ENCODE data around the gene SV2B. TPM values are rescaled to one million over a fixed set of nuclear protein-coding genes. Genes with fewer than 3 reads are reported as not detected.

SV2B gene
- polyA plus RNA-seq, 4 donors: 0.25 to 2.0 TPM; not detected in 2

- no peaks in the 10 kb centered on the region for H3K4me1 ChIP-seq (ENCODE audit: control insufficient read depth in 3 of 3, insufficient read depth in 2 of 3, low read depth in 1 of 3, low read length in 2 of 3)
- H3K27me3 ChIP-seq (ENCODE audit: control insufficient read depth in 3 of 3, insufficient read depth in 3 of 3, low read length in 3 of 3): peaks cover 0 to 2% (median 0%) of the 10 kb centered on the region in 3 donors
- FAIRE-seq: no peak
- H3K9me3 ChIP-seq (ENCODE audit: control insufficient read depth in 2 of 2, insufficient read depth in 1 of 2, low read depth in 1 of 2, low read length in 1 of 2): no peaks in the 10 kb centered on the region
- no peaks in the 10 kb centered on the region for H3K36me3 ChIP-seq (ENCODE audit: control insufficient read depth in 3 of 3, insufficient read depth in 2 of 3, low read depth in 1 of 3, low read length in 3 of 3)
- no peak for DNase-seq
- WGBS, 3 donors: 75 to 76% (median 75%) methylated on average over 9 of the region's 9 CpGs
- H3K4me3 ChIP-seq (ENCODE audit: low read depth in 1 of 3, low read length in 3 of 3): no peak overlapping the region
- H3K27ac ChIP-seq (ENCODE audit: low read depth in 1 of 3, low read length in 2 of 3): no peak overlapping the region
Observed at GRCh38 chr15:91136386-91136923, 36.4 kb downstream of the SV2B start.

GRCh38 chr15:91140601-91141000 lies 40.5 kb downstream of the SV2B start:
- no peaks in the 10 kb centered on the region for H3K36me3 ChIP-seq (ENCODE audit: control insufficient read depth in 3 of 3, insufficient read depth in 2 of 3, low read depth in 1 of 3, low read length in 3 of 3)
- no peaks in the 10 kb centered on the region for H3K9me3 ChIP-seq (ENCODE audit: control insufficient read depth in 2 of 2, insufficient read depth in 1 of 2, low read depth in 1 of 2, low read length in 1 of 2)
- FAIRE-seq (no peak), DNase-seq (no peak)
- WGBS, 3 donors: 24 to 38% (median 35%) methylated on average over 1 of the region's 1 CpG
- no peaks in the 10 kb centered on the region for H3K4me1 ChIP-seq (ENCODE audit: control insufficient read depth in 3 of 3, insufficient read depth in 2 of 3, low read depth in 1 of 3, low read length in 2 of 3)
- H3K4me3 ChIP-seq (ENCODE audit: low read depth in 1 of 3, low read length in 3 of 3): no peak overlapping the region
- no peak overlapping the region for H3K27ac ChIP-seq (ENCODE audit: low read depth in 1 of 3, low read length in 2 of 3)
- H3K27me3 ChIP-seq (ENCODE audit: control insufficient read depth in 3 of 3, insufficient read depth in 3 of 3, low read length in 3 of 3): peaks cover 0 to 2% (median 0%) of the 10 kb centered on the region in 3 donors

- FAIRE-seq: no peak
- no peak for DNase-seq
- Histone ChIP-seq H3K36me3 (ENCODE audit: control insufficient read depth in 3 of 3, insufficient read depth in 2 of 3, low read depth in 1 of 3, low read length in 3 of 3) (no peaks in the 10 kb centered on the region), H3K27me3 (ENCODE audit: control insufficient read depth in 3 of 3, insufficient read depth in 3 of 3, low read length in 3 of 3) (peaks cover 0 to 2% (median 0%) of the 10 kb centered on the region in 3 donors), H3K27ac (ENCODE audit: low read depth in 1 of 3, low read length in 2 of 3) (no peak overlapping the region), H3K4me1 (ENCODE audit: control insufficient read depth in 3 of 3, insufficient read depth in 2 of 3, low read depth in 1 of 3, low read length in 2 of 3) (no peaks in the 10 kb centered on the region), H3K4me3 (ENCODE audit: low read depth in 1 of 3, low read length in 3 of 3) (no peak overlapping the region), H3K9me3 (ENCODE audit: control insufficient read depth in 2 of 2, insufficient read depth in 1 of 2, low read depth in 1 of 2, low read length in 1 of 2) (no peaks in the 10 kb centered on the region)
- WGBS, 3 donors: 65 to 89% (median 81%) methylated on average over 4 of the region's 4 CpGs
Observed at GRCh38 chr15:91141097-91141496, 41.0 kb downstream of the SV2B start.

GRCh38 chr15:91142106-91142744 lies 42.2 kb downstream of the SV2B start:
- Histone ChIP-seq H3K9me3 (ENCODE audit: control insufficient read depth in 2 of 2, insufficient read depth in 1 of 2, low read depth in 1 of 2, low read length in 1 of 2) (no peaks in the 10 kb centered on the region), H3K36me3 (ENCODE audit: control insufficient read depth in 3 of 3, insufficient read depth in 2 of 3, low read depth in 1 of 3, low read length in 3 of 3) (no peaks in the 10 kb centered on the region), H3K4me3 (ENCODE audit: low read depth in 1 of 3, low read length in 3 of 3) (no peak overlapping the region), H3K27ac (ENCODE audit: low read depth in 1 of 3, low read length in 2 of 3) (no peak overlapping the region), H3K27me3 (ENCODE audit: control insufficient read depth in 3 of 3, insufficient read depth in 3 of 3, low read length in 3 of 3) (peaks cover 0 to 2% (median 0%) of the 10 kb centered on the region in 3 donors), H3K4me1 (ENCODE audit: control insufficient read depth in 3 of 3, insufficient read depth in 2 of 3, low read depth in 1 of 3, low read length in 2 of 3) (no peaks in the 10 kb centered on the region)
- no peak for FAIRE-seq
- WGBS, 3 donors: 48 to 57% (median 54%) methylated on average over 1 of the region's 1 CpG
- peak in 1 of 2 donors; percentile 2 for DNase-seq

- DNase-seq (no peak), FAIRE-seq (no peak)
- Histone ChIP-seq H3K4me3 (ENCODE audit: low read depth in 1 of 3, low read length in 3 of 3) (no peak overlapping the region), H3K9me3 (ENCODE audit: control insufficient read depth in 2 of 2, insufficient read depth in 1 of 2, low read depth in 1 of 2, low read length in 1 of 2) (no peaks in the 10 kb centered on the region), H3K36me3 (ENCODE audit: control insufficient read depth in 3 of 3, insufficient read depth in 2 of 3, low read depth in 1 of 3, low read length in 3 of 3) (no peaks in the 10 kb centered on the region), H3K4me1 (ENCODE audit: control insufficient read depth in 3 of 3, insufficient read depth in 2 of 3, low read depth in 1 of 3, low read length in 2 of 3) (no peaks in the 10 kb centered on the region), H3K27ac (ENCODE audit: low read depth in 1 of 3, low read length in 2 of 3) (no peak overlapping the region), H3K27me3 (ENCODE audit: control insufficient read depth in 3 of 3, insufficient read depth in 3 of 3, low read length in 3 of 3) (peaks cover 0 to 2% (median 0%) of the 10 kb centered on the region in 3 donors)
- WGBS, 3 donors: 62 to 68% (median 63%) methylated on average over 7 of the region's 7 CpGs
Observed at GRCh38 chr15:91142946-91143345, 42.9 kb downstream of the SV2B start.

DNA sequence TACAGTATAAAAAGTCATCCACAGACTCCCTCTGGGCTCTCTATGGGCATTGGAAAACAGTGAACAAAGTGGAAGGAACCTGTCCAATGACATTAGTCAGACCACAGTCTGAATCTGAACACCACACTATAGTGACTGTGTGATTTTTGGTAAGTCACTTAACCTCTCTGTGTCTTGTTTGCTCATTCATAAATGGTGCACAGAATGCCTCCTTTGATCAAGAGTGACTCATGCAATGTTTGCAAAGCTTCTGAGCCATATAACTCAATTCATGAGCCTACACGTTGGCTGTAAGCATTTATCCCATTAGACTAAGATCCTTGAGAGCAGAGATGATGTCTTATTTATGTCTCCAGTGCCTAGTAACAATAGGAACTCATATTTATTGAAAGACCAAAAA lies 46.7 kb downstream of the SV2B start:
- 11 to 42% (median 24%) methylated on average over 1 of the region's 1 CpG for WGBS, 3 donors
- H3K27me3 ChIP-seq (ENCODE audit: control insufficient read depth in 3 of 3, insufficient read depth in 3 of 3, low read length in 3 of 3): peaks cover 0 to 3% (median 0%) of the 10 kb centered on the region in 3 donors
- FAIRE-seq (no peak), DNase-seq (no peak)
- no peaks in the 10 kb centered on the region for H3K36me3 ChIP-seq (ENCODE audit: control insufficient read depth in 3 of 3, insufficient read depth in 2 of 3, low read depth in 1 of 3, low read length in 3 of 3)
- no peak overlapping the region for H3K27ac ChIP-seq (ENCODE audit: low read depth in 1 of 3, low read length in 2 of 3)
- H3K9me3 ChIP-seq (ENCODE audit: control insufficient read depth in 2 of 2, insufficient read depth in 1 of 2, low read depth in 1 of 2, low read length in 1 of 2): no peaks in the 10 kb centered on the region
- H3K4me3 ChIP-seq (ENCODE audit: low read depth in 1 of 3, low read length in 3 of 3): no peak overlapping the region
- no peaks in the 10 kb centered on the region for H3K4me1 ChIP-seq (ENCODE audit: control insufficient read depth in 3 of 3, insufficient read depth in 2 of 3, low read depth in 1 of 3, low read length in 2 of 3)

GRCh38 chr15:91148243-91148642 lies 48.2 kb downstream of the SV2B start:
- 87 to 95% (median 88%) methylated on average over 4 of the region's 4 CpGs for WGBS, 3 donors
- H3K27me3 ChIP-seq (ENCODE audit: control insufficient read depth in 3 of 3, insufficient read depth in 3 of 3, low read length in 3 of 3): peaks cover 0 to 3% (median 0%) of the 10 kb centered on the region in 3 donors
- H3K4me3 ChIP-seq (ENCODE audit: low read depth in 1 of 3, low read length in 3 of 3): no peak overlapping the region
- DNase-seq (no peak), FAIRE-seq (no peak)
- no peaks in the 10 kb centered on the region for H3K36me3 ChIP-seq (ENCODE audit: control insufficient read depth in 3 of 3, insufficient read depth in 2 of 3, low read depth in 1 of 3, low read length in 3 of 3)
- no peaks in the 10 kb centered on the region for H3K4me1 ChIP-seq (ENCODE audit: control insufficient read depth in 3 of 3, insufficient read depth in 2 of 3, low read depth in 1 of 3, low read length in 2 of 3)
- H3K27ac ChIP-seq (ENCODE audit: low read depth in 1 of 3, low read length in 2 of 3): no peak overlapping the region
- no peaks in the 10 kb centered on the region for H3K9me3 ChIP-seq (ENCODE audit: control insufficient read depth in 2 of 2, insufficient read depth in 1 of 2, low read depth in 1 of 2, low read length in 1 of 2)

DNA sequence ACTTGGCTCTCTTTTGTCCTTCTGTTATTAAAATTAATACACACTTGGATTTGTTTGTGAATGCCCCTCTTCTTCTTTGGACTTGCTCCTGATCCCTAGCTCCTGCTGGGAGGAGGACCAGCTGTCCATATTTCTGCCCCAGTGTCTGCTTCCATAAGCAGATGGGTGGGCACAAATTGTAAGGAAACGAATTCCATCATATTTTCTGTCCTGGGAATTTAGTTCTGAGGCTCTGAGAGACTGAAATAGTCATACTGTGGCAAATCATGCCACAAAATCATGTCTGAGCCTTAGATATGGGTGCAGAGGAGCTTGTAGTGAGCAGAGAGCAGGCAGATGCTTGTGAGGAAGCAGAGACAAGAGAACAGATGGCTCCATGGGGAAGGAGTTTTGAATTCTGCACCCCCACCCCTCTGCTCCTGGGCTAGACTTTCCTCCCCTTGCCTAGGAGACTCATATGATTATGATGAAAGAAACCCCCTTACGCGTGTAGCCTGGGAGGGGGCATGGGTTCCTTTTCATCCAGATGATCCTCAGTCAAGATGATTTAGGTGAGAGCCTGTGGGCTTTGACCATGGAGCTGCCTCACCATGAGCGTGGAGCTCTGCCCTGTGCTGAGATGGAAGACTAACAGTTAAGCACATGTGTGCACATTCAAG lies 50.6 kb downstream of the SV2B start:
- no peak overlapping the region for H3K4me3 ChIP-seq (ENCODE audit: low read depth in 1 of 3, low read length in 3 of 3)

More for the DNA sequence above, 50.6 kb downstream of the SV2B start:
- WGBS, 3 donors: 58 to 66% (median 63%) methylated on average over 4 of the region's 4 CpGs
- H3K4me1 ChIP-seq (ENCODE audit: control insufficient read depth in 3 of 3, insufficient read depth in 2 of 3, low read depth in 1 of 3, low read length in 2 of 3): no peaks in the 10 kb centered on the region
- FAIRE-seq (no peak), DNase-seq (no peak)
- H3K27ac ChIP-seq (ENCODE audit: low read depth in 1 of 3, low read length in 2 of 3): no peak overlapping the region
- H3K36me3 ChIP-seq (ENCODE audit: control insufficient read depth in 3 of 3, insufficient read depth in 2 of 3, low read depth in 1 of 3, low read length in 3 of 3): no peaks in the 10 kb centered on the region
- peaks cover 0 to 7% (median 0%) of the 10 kb centered on the region in 3 donors for H3K27me3 ChIP-seq (ENCODE audit: control insufficient read depth in 3 of 3, insufficient read depth in 3 of 3, low read length in 3 of 3)
- H3K9me3 ChIP-seq (ENCODE audit: control insufficient read depth in 2 of 2, insufficient read depth in 1 of 2, low read depth in 1 of 2, low read length in 1 of 2): no peaks in the 10 kb centered on the region

Data from small intestine (tissue), 7 donors.